GM19035 (cell line): ENCODE data around the gene TAS2R50.

Source experiments
- ATAC-seq: cut with Tn5 transposase; IDR thresholded peaks from one replicate; pipeline ENCODE4 v1.9.1; 2021; ENCODE audit not compliant: unreplicated experiment

TAS2R50 gene

GRCh38 chr12:10956085-10956484, 30.6 kb downstream of the TAS2R50 start:
- no peak for ATAC-seq

- ATAC-seq: no peak
Observed at GRCh38 chr12:10952645-10953044, 34.1 kb downstream of the TAS2R50 start.

- ATAC-seq: no peak
Observed at GRCh38 chr12:10943167-10943566, 43.5 kb downstream of the TAS2R50 start.

GRCh38 chr12:10941916-10942607, 44.6 kb downstream of the TAS2R50 start:
- ATAC-seq: no peak

GRCh38 chr12:10941369-10941768, 45.3 kb downstream of the TAS2R50 start:
- no peak for ATAC-seq

GRCh38 chr12:10940389-10940788, 46.3 kb downstream of the TAS2R50 start:
- no peak for ATAC-seq

GRCh38 chr12:10939163-10939562, 47.5 kb downstream of the TAS2R50 start, which contains the start of gene TAS2R14:
TSS of gene TAS2R14 (minus strand) at chr12:10939263. CDS start at chr12:10939207, 56 bp downstream.
- no peak for ATAC-seq

- no peak for ATAC-seq
Observed at GRCh38 chr12:10936506-10936905, 50.2 kb downstream of the TAS2R50 start.
